HepG2 (cell line): ENCODE data around the gene LYRM2.

Experiments used
- POLR2A ChIP-seq, 2 experiments: IDR thresholded peaks; 2 replicates each; pipeline ENCODE4 v1.6.1; 2011; ENCODE audit warnings: low read depth in 2 of 2, low read length in 2 of 2, mild to moderate bottlenecking in 1 of 2, moderate library complexity in 1 of 2; ENCODE audit not compliant: insufficient read depth in 1 of 2
- ZHX2 ChIP-seq, 2 experiments: sonication (generic) in 1 of 2; formaldehyde crosslinking in 1 of 2; IDR thresholded peaks; 2 replicates each; pipeline versions ENCODE4 v1.6.1 to v1.9.0; 2014 to 2022; ENCODE audit warnings: antibody characterized with exemption in 1 of 2, borderline replicate concordance in 1 of 2, inconsistent platforms in 1 of 2, low read depth in 1 of 2, missing genetic modification reagents in 1 of 2

DNA sequence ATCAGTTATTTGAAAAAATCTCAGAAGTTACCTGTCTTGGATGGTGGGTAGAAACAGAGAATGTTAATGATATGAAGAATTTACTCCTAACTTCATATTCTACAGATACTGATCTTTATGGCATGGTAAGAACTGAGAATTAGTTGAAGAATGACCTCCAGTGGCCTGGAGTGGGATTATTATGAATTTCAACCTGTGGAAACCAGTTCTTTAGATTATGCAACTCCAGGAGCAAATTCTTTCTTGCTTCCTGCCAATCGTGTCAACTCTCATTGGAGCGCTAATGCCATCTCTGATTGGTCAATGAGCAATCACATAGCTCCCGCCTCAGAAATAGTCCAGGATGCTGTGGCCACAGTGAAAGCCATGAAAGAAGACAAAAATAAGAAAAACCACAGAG is 40.6 kb downstream of the LYRM2 start:
- no peak for TF ChIP-seq POLR2A (IDR thresholded peaks at IDR 0.05; ENCODE audit: insufficient read depth in 1 of 2, low read depth in 2 of 2, low read length in 2 of 2)
- no peak for TF ChIP-seq ZHX2 (IDR thresholded peaks at IDR 0.05; ENCODE audit: low read depth)
- no peak for TF ChIP-seq ZHX2 (CRISPR knock-in tag; IDR thresholded peaks at IDR 0.05; ENCODE audit: borderline replicate concordance)
